ENCODE measurements around the gene DNAL1.

DNA sequence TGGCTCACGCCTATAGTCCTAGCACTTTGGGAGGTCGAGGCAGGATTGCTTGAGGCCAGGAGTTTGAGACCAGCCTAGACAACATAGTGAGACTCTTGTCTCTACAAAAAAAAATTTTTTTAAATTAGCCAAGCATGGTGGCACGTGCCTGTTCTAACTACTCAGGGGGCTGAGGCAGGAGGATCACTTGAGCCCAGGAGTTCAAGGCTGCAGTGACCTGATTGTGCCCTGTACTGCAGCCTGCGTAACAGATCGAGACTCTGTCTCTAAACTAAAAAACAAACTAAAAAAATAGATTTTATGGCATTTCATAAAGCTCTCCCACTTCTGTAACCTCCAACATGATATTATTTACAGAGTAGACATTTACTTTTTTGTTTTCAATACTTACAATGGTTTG, 39.8 kb downstream of the DNAL1 start:
- no peak for TF ChIP-seq CTCF (conservative IDR thresholded peaks at IDR 0.05)
- TF ChIP-seq EZH2 (IDR thresholded peaks at IDR 0.05; ENCODE audit: low read depth): no peak

Measured in PC-9 (cell line).